HUES6 (cell line): ENCODE data around the gene PRDM13.

Experiments
- H3K27ac ChIP-seq: 2 replicates; pipeline ENCODE4 v1.7.0; 2013; ENCODE audit warnings: low read depth, mild to moderate bottlenecking, low read length, inconsistent platforms
- H3K27me3 ChIP-seq: 2 replicates; pipeline ENCODE4 v1.6.1; 2013; ENCODE audit warnings: low read length; ENCODE audit not compliant: control insufficient read depth, insufficient read depth
- H3K36me3 ChIP-seq: 2 replicates; pipeline ENCODE4 v1.6.1; 2013; ENCODE audit warnings: low read length; ENCODE audit not compliant: control insufficient read depth, insufficient read depth
- H3K4me1 ChIP-seq: 2 replicates; pipeline ENCODE4 v1.6.1; 2013; ENCODE audit warnings: low read length; ENCODE audit not compliant: control insufficient read depth, insufficient read depth
- H3K4me3 ChIP-seq: 2 replicates; pipeline ENCODE4 v1.5.1; 2013; ENCODE audit warnings: low read depth, low read length
- H3K9ac ChIP-seq: one replicate; pipeline ENCODE4 v1.6.1; 2013; ENCODE audit warnings: mild to moderate bottlenecking, low read length
- H3K9me3 ChIP-seq: 2 replicates; pipeline ENCODE4 v1.6.1; 2013; ENCODE audit warnings: low read depth, low read length; ENCODE audit not compliant: control insufficient read depth, insufficient read depth

PRDM13 gene

DNA sequence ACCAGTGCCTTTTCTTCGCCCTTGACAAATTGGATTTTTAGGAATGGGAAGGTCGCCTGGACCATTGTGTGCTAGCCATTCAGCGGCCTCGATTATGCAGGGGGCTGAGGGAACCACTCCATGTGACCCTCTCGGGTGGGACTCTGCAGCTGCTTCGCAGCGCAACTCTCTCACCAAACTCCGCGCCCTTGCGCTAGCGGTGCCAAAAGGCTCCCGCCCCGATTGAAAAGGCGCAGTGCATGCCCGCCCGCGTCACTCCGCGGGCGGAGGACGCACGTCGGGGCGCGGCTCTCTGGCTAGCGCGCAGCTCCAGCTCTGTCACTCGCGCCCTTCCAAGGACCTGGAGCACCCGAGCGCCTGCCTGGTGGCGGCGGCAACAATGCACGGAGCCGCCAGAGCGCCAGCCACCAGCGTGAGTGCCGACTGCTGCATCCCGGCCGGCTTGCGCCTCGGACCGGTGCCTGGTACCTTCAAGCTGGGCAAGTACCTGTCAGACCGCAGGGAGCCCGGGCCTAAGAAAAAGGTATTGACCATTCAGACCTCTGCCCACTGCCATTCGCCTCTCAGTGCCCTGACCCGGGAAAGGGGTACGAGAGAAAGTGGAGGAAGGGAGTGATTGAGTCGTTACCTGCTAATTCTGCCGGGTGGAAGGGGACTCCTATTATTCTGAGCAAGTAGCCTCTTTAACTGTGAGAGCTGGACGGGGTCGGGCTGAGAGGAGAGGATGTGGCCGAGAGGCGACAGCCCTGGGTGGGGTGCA lies at the start of gene PRDM13:
PRDM13 (plus strand) TSS at position 178 of the 760 bp plus-strand sequence; CDS start at position 380, 202 bp downstream.
- Histone ChIP-seq H3K9me3 (no peaks in the 10 kb centered on the region), H3K4me1 (peaks cover 46% of the 10 kb centered on the region), H3K9ac (no peak within 1 kb of the TSS), H3K27me3 (peaks cover 100% of the 10 kb centered on the region), H3K4me3 (peak within 1 kb of the TSS; percentile 32), H3K27ac (no peak within 1 kb of the TSS), H3K36me3 (no peaks in the 10 kb centered on the region)

DNA sequence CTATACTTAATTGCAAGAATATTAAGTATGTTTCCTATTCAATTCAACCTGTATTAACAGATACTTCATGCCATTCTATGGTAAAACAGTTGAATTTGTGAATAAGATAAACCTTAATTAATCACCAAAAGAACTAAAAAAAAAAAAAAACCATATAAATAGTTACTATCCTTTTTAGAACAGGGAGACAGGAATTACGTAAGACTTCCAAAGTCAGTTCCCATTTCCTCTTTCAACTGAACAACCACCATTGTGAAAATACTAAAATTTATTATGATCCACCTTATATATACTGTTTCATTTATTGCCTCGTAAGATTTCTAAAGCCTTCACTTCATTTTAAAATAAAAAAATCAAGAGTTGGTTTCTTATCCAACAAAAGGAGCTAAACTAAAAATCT lies 47.6 kb upstream of the PRDM13 start:
- Histone ChIP-seq H3K27ac (no peak overlapping the region), H3K27me3 (no peaks in the 10 kb centered on the region), H3K9ac (no peak overlapping the region), H3K9me3 (no peaks in the 10 kb centered on the region), H3K4me1 (no peaks in the 10 kb centered on the region), H3K4me3 (no peak overlapping the region), H3K36me3 (peaks cover 76% of the 10 kb centered on the region)

DNA sequence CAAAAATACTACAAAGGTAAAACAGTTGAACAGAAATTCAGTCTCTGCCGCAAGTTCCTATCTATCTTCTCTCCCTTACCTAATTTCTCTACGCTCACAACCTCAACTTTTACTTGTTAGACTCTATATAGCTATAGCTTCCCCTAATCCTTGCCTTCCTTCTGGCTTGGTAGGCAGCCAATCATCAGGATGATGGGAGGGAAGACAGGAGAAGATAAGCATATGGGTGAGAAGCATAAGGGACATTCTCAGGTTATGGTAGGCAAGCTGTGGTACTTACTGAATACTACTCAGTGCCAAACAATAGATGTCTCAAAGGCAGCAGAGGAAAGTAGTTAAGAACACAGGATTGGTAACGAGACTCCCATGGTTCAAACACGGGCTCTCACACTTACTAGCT lies 46.0 kb upstream of the PRDM13 start:
- no peaks in the 10 kb centered on the region for H3K27me3 ChIP-seq
- H3K4me3 ChIP-seq = no peak overlapping the region
- H3K4me1 ChIP-seq = no peaks in the 10 kb centered on the region
- no peaks in the 10 kb centered on the region for H3K9me3 ChIP-seq
- no peak overlapping the region for H3K27ac ChIP-seq
- peaks cover 60% of the 10 kb centered on the region for H3K36me3 ChIP-seq
- no peak overlapping the region for H3K9ac ChIP-seq

DNA sequence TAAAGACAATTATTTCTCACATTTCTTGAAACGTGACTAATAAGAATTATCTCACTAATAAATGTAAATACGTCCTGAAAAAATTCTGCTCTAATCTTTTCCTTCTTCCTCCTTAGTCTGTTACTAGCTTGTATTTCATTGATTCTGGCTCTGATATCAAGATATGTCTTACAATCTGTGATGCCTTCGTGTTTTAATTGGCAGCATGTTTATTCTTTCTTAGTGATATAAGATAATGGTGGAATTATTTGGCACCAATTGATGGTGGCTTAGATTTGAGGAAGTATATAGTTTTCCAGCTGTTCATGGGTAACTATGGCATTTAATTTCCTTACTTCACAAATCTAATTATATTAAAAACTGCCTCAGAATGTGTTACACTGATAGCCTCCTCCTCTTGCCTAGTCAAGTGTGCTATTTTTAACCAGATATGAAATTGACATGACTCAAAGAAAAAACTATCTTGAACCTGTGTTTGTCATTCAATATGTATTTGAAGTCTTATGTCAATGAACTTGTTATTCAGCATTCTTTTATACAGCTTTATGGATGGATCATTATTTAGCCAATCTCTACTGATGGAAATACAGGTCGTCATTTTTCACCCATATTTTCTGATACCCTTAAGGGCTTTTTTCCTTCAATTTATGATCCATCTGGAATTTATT lies 43.4 kb upstream of the PRDM13 start:
- Histone ChIP-seq H3K27me3 (no peaks in the 10 kb centered on the region), H3K9ac (no peak overlapping the region), H3K9me3 (no peaks in the 10 kb centered on the region), H3K4me1 (peaks cover 5% of the 10 kb centered on the region; the same call in 1 of the 2 replicates), H3K27ac (no peak overlapping the region), H3K36me3 (peaks cover 35% of the 10 kb centered on the region), H3K4me3 (no peak overlapping the region)

DNA sequence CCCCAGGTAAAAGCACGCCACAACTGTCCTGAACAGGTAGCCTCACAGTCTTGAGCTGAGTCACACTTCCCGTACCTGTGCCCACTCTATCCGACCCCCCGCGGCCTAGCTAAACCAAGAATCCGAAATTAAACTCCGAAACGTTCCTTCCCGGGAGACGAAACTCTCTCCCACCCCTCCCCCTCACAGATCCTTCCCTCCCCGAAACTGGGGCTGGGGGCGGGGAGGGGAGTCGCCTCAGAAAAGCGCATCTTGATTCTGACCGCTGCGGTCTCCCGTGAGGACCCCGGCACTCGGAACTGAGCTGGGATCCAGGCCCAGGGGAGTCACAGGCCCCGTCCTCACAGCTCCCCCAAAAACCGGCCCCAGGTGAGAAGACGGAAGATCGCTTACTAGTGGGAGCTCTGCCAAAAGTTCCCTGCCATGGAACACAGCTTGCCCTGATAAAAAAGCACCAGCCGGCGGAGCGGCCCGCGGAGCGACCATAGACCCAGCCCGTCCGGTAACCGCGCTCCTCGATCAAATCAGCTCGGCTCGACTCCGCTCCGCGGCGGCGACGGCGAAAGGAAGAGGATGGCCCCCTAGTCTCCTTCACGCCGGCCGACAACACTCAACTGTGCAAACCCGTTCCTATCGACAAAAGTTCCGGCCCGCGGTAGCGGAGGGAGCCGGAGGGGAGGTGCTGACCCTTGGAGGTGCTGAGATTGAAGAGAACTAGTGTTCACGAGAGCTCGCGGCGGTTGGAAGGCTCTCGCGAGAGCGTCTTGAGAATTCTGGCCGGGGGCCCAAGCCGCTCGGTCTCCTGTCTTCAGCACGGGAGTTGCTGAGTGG lies 38.3 kb upstream of the PRDM13 start, which contains the start of gene CCNC:
CCNC (minus strand) TSS at position 558 of the 831 bp plus-strand sequence; CDS start at position 425, 133 bp downstream.
- H3K36me3 ChIP-seq = no peaks in the 10 kb centered on the region
- peaks cover 4% of the 10 kb centered on the region; the same call in 1 of the 2 replicates for H3K27me3 ChIP-seq
- peaks cover 3% of the 10 kb centered on the region; the same call in 1 of the 2 replicates for H3K9me3 ChIP-seq
- H3K27ac ChIP-seq = peak within 1 kb of the TSS; percentile 97
- peaks cover 5% of the 10 kb centered on the region; the same call in 1 of the 2 replicates for H3K4me1 ChIP-seq
- peak within 1 kb of the TSS; percentile 98 for H3K9ac ChIP-seq
- peak within 1 kb of the TSS; percentile 93 for H3K4me3 ChIP-seq

DNA sequence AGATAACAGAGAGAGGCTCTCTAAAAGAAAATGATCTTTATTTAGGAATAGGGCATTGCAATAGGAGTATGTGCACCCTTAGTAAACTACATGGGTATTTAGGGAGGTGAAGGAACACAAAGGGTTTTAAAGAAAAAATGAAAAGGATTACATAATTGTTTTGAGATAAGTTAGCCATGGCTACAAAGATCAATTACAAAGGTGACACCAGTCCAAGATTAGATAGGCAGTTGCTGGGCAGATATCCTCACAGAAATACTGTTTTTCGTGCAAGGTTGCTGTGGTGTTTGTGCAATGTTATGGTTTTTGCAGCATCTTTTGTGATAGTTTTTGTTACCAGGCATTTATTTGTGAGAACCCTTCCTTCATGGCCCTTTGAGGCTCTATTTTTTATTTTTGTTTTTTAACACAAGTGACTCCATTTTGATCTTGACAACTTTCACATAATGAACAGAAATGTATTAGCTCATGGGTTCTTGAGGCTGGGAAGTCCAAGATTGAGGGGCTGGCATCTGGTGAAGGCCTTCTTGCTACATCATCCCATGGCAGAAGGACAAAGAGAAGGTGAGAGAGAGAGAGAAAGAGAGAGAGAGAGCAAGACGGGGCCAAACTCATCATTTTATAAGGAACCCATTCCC lies 32.5 kb upstream of the PRDM13 start:
- H3K9ac ChIP-seq = no peak overlapping the region
- H3K9me3 ChIP-seq = peaks cover 3% of the 10 kb centered on the region; the same call in 1 of the 2 replicates
- no peak overlapping the region for H3K27ac ChIP-seq
- peaks cover 49% of the 10 kb centered on the region for H3K27me3 ChIP-seq
- no peaks in the 10 kb centered on the region for H3K4me1 ChIP-seq
- H3K36me3 ChIP-seq = no peaks in the 10 kb centered on the region
- H3K4me3 ChIP-seq = no peak overlapping the region

DNA sequence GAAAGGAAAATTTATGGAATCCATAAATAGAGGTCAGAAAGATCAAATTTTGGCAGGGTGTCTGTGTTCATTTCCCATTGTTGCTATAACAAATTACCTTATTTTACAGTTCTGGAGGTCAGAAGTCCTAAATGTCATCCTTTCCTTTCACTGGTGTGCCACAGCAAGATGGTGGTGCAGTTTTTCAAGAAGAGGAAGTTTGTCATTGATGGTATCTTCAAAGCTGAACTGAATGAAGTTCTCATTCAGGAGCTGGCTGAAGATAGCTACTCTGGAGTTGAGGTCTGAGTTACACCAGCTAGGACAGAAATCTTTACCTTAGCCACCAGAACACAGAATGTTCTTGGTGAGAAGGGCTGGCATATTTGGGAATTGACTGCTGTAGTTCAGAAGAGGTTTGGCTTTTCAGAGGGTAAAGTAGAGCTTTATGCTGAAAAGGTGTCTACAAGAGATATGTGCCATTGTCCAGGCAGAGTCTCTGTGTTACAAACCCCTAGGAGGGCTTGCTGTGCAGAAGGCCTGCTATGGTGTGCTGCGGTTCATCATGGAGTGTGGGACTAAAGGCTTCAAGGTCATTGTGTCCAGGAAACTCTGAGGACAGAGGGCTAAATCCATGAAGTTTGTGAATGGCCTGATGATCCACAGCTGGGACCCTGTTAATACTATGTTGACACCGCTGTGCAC lies 30.9 kb upstream of the PRDM13 start:
- Histone ChIP-seq H3K27ac (no peak overlapping the region), H3K27me3 (peaks cover 57% of the 10 kb centered on the region), H3K4me3 (no peak overlapping the region), H3K9ac (no peak overlapping the region), H3K4me1 (no peaks in the 10 kb centered on the region), H3K36me3 (no peaks in the 10 kb centered on the region), H3K9me3 (no peaks in the 10 kb centered on the region)

DNA sequence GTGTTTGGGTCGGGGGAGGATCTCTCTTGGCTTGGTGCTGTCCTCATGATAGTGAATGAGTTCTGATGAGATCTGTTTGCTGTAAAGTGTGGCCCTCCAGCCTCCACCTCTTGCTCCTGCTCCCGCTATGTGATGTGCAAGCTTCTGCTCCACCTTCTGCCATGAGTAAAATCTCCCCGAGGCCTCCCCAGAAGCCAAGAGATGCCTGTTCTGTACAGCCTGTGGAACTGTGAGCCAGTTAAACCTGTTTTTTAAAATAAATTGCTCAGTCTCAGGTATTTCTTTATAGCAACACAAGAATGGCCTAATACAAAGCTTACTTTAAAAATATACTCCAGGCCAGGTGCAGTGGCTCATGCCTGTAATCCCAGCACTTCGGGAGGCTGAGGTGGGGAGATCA lies 26.9 kb upstream of the PRDM13 start:
- Histone ChIP-seq H3K27ac (no peak overlapping the region), H3K36me3 (no peaks in the 10 kb centered on the region), H3K9me3 (no peaks in the 10 kb centered on the region), H3K4me3 (no peak overlapping the region), H3K4me1 (no peaks in the 10 kb centered on the region), H3K9ac (no peak overlapping the region), H3K27me3 (peaks cover 77% of the 10 kb centered on the region)

DNA sequence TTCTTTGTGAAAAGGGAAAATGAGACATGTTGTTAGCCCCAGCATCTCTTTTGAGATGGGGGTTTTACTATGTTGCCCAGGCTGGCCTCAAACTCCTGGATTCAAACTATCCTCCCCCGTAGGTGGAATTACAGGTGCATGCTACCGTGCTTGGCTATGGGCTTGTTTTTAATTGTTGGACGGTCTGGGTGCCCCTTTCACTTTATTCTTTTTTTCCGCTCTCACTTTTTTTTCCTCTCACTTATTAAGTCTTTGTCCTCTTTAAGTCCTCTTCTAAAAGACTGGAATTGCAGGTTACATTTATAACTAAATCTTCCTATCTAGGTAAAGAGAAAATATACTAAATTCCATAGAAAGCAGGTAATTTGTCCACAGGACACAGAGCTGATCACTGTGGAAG lies 18.8 kb upstream of the PRDM13 start:
- H3K27me3 ChIP-seq = peaks cover 93% of the 10 kb centered on the region
- no peak overlapping the region for H3K27ac ChIP-seq

DNA sequence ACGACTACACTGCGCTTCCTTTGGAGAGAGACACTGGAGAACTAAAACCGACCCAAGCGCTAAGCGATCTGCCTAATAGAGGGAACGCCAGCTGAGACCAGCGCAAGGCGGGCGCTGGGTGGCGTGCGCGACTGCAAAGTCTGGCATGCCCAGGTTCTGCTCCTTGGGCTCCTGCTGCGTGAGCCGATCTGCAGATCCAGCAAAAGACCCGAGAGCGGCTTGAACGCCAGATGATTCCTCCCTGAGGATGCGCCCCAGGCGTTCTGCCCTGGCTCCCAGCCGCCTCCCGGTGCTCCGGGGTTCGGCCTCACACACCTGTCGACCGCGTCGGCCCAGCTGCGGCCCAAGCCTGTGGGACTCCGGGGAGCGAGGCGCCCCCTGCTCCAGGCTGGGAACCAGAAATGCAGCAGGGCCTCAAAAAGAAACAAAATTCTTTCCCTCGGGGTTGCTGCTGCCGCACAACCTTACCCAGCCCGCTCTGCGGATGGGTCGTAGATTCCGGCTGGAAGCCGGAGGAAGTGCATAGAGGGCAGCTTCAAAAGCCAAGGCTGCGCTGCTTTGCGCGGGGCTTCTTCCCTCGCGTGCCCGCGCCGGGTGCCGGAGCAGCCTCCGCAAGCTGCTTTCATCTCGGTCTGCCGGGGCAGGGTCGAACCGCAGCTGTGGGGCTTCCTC lies 17.9 kb upstream of the PRDM13 start:
- no peaks in the 10 kb centered on the region for H3K36me3 ChIP-seq
- peak overlapping the region; percentile 56 for H3K4me3 ChIP-seq
- H3K27me3 ChIP-seq = peaks cover 93% of the 10 kb centered on the region
- no peak overlapping the region for H3K27ac ChIP-seq
- no peaks in the 10 kb centered on the region for H3K9me3 ChIP-seq
- H3K4me1 ChIP-seq = peaks cover 2% of the 10 kb centered on the region
- H3K9ac ChIP-seq = no peak overlapping the region

More for the DNA sequence above, 18.8 kb upstream of the PRDM13 start:
- no peak overlapping the region for H3K4me3 ChIP-seq
- H3K9me3 ChIP-seq = no peaks in the 10 kb centered on the region
- H3K36me3 ChIP-seq = no peaks in the 10 kb centered on the region
- H3K4me1 ChIP-seq = peaks cover 2% of the 10 kb centered on the region
- H3K9ac ChIP-seq = no peak overlapping the region
